GM10266 (cell line): ENCODE results near the gene RPS6KA4.

Experiments used
- DNase-seq: peaks from one replicate; pipeline ENCODE4 v3.0.0; 2012; ENCODE audit errors: extremely low spot score
- TF ChIP-seq, protein P1 (sequence below): IDR thresholded peaks from 2 replicates; pipeline ENCODE4 v1.5.1; 2012; ENCODE audit warnings: mild to moderate bottlenecking, low read depth; ENCODE audit not compliant: control insufficient read depth, insufficient read depth; ENCODE audit errors: missing control alignments

Gene RPS6KA4

DNA sequence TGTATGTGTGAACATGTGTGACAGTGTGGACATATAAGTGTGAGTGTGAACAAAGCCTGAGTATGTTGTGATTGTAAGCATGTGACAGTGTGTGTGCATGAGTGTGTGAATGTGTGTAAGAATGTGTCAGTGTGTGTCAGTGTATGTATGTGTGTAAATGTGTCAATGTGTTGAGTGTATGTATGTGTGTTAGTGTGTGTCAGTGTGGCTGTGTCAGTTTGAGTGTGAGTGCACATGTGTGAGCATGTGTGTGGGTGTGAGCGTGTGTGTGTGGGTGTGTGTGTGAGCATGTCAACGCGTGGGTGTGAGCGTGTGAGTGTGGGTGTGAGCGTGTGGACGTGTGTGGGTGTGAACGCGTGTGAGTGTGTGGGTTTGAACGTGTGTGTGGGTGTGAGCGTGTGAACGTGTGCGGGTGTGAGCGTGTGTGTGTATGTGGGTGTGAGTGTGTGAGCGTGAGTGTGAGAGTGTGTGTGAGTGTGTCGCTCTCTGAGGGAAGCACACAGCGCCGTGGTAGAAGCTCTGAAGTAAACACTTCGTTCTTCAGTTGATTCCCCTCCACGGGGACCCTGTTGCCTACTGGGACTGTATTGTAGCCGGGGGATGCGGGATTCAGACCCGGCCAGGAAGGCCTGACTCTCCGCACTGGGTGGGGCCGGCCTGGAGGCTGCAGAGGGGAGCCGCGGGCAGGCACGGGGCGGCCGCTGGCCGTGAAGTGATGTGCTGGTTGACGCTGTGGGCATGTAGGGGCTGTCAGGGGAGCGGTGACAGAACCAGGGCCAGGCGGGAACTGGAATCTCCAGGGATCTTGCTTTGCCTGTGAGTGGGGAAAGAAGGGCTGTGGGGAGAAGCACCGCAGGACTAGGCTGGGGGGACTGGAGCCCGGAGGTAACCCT lies 21.1 kb downstream of the RPS6KA4 start:
- DNase-seq: no peak

DNA sequence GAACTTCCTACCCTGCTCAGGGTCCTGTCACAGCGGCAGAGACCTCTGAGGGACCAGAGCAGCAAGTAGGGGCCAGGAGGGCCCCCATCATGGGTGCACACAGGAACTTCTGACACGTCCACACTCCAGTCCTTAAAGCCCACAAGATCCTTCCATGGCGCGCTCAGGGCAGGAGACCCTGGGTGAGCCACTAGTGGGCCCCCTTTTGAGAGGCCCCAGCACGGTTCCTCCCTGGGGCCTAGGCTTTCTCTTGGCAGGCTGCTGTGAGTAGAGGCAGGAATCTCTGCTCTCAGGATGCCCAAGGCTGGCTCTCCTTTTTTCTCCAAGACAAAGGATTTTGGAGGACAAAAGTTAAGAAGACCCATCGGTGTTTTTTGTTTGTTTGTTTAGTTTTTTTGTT lies 22.4 kb downstream of the RPS6KA4 start:
- DNase-seq: no peak
- TF ChIP-seq, protein P1, sequence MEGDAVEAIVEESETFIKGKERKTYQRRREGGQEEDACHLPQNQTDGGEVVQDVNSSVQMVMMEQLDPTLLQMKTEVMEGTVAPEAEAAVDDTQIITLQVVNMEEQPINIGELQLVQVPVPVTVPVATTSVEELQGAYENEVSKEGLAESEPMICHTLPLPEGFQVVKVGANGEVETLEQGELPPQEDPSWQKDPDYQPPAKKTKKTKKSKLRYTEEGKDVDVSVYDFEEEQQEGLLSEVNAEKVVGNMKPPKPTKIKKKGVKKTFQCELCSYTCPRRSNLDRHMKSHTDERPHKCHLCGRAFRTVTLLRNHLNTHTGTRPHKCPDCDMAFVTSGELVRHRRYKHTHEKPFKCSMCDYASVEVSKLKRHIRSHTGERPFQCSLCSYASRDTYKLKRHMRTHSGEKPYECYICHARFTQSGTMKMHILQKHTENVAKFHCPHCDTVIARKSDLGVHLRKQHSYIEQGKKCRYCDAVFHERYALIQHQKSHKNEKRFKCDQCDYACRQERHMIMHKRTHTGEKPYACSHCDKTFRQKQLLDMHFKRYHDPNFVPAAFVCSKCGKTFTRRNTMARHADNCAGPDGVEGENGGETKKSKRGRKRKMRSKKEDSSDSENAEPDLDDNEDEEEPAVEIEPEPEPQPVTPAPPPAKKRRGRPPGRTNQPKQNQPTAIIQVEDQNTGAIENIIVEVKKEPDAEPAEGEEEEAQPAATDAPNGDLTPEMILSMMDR: no peak

More for the DNA sequence above, 21.1 kb downstream of the RPS6KA4 start:
- TF ChIP-seq, protein P1: no peak

DNA sequence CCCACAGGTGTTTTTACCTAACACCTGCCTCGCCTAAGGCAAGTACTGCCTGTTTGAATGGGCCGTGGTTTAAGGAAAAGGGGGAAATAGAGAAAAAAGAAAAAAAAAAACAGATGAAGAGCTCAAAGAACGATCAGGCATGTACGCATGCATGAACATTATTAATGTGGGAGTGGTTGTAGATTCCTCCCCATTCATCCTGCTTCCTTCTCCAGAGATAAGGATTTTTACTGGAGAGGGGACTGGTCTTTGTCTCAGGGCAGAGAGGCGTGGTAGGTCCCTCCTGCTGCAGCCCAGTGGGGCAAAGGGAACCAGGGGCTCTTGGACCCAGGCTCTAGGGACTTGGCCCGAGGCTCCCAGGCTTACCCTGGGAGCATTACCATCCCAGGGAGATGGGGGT lies 23.1 kb downstream of the RPS6KA4 start:
- DNase-seq: no peak
- TF ChIP-seq, protein P1: no peak

DNA sequence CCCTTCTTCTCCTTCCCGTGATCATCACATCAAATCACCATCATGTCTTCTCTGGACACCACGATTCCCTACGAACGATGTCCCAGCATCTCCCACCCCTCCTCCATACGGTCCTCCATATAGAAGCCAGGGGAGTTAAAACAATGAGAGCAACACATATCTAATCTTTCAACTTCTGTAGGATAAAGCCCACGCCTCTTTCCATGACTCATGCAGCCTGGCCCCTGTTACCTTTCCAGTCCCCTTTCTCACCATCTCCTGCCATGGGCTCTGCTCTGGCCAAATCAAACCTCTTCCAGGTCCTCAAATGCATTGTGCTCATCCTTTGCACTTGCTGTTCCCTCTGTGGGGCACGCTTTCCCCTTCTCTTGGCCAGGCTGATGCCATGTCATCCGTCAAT lies 23.6 kb downstream of the RPS6KA4 start:
- DNase-seq: no peak
- TF ChIP-seq, protein P1: no peak

DNA sequence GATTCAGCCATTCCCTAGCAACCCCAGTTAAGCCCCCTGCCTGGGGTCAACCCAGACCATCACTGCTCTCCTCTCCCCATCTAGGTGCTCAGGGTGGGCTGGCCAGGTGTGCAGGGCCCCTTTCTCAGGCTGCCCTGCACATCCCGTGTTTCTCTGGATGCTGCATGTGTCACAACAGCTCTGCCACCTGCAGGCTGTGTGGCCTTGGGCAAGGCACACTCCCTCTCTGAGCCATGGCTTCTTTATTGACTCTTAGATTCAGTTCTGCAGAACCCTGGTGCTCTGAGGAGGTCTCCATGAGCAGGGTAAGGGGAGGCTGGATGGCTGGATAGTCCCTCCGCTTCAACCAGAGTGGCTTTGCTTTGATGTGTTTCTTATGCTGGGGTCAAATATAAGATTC lies 24.6 kb downstream of the RPS6KA4 start:
- TF ChIP-seq, protein P1: no peak
- DNase-seq: no peak

DNA sequence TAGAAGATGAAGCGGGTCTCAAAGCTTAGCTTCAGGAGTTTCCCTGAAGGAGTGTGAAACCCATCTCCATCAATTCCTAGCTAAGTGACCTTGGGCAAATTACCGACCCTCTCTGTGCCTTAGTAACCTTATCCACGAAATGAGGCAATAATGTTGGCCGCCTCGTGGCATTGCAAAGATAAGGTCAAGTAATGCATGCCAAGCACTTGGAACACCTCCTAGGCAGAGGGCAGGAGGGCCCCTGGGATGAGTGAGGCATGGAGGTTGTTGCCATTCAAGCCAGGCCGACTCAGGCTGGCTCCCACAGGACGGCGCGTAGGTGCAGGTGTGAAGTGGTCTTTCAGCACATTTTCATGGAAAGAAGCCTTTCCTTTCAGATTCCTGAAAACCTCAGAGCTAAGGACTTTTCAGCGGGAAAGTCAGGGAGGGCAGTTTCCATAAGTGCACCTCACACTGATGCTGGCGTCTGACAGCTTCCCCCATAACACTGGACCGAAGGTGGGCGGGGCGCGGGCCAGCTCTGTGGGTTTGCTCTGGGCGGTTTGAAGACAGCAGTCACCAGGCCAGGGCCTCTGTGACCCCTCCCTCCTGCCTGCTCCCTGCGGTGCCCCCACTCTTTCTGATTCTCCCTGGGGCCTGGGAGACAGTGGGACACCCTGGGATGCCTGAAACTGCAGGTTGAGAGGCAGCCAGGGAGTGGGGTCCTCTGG lies 25.2 kb downstream of the RPS6KA4 start:
- TF ChIP-seq, protein P1: no peak
- no peak for DNase-seq
